Upper lobe of right lung (tissue), 1 donor: ENCODE results near the gene KNL1. TPM values are rescaled to one million over a fixed set of nuclear protein-coding genes. Genes with fewer than 3 reads are reported as not detected.

ENCODE experiments used
- ATAC-seq: fragments of 200-7000 bp; cut with Tn5 transposase; one replicate; pipeline ENCODE4 v1.9.1; 2020; ENCODE audit warnings: mild to moderate bottlenecking, moderate library complexity
- DNase-seq: peaks from one replicate; pipeline ENCODE4 v3.0.0-alpha.2; 2020
- H3K27ac ChIP-seq: fragments of 200-600 bp; one replicate; pipeline ENCODE4 v1.8.0; 2022
- H3K27me3 ChIP-seq: fragments of 200-600 bp; one replicate; pipeline ENCODE4 v1.8.0; 2022; ENCODE audit warnings: mild to moderate bottlenecking
- H3K36me3 ChIP-seq: fragments of 200-600 bp; one replicate; pipeline ENCODE4 v1.8.0; 2022
- H3K4me1 ChIP-seq: fragments of 200-600 bp; one replicate; pipeline ENCODE4 v1.8.0; 2022
- H3K4me3 ChIP-seq: fragments of 200-600 bp; one replicate; pipeline ENCODE4 v1.8.0; 2022; ENCODE audit warnings: mild to moderate bottlenecking
- H3K9me3 ChIP-seq: fragments of 200-600 bp; one replicate; pipeline ENCODE4 v1.8.0; 2022
- intact Hi-C: fragments of 100-400 bp; cut with DNase I; formaldehyde crosslinking; loops from one replicate; pipeline ENCODE4 v1.11.0; 2022
- total RNA-seq: library from RNA; stranded (reverse); fragmentation: NEBNext Ultra II Directional; extraction: Animal tissue kit (Norgen Biotek cat#: 25700); gene quantifications from one replicate; pipeline ENCODE4 v1.2.1, GENCODE V29; 2021
- TF ChIP-seq, protein P1 (sequence below): fragments of 200-600 bp; IDR thresholded peaks from one replicate; pipeline ENCODE4 v1.8.0; 2022; ENCODE audit warnings: antibody characterized with exemption
- donor health status: DM: no; HTN: yes; CAD: no; lungs with severe emphysema.

The KNL1 gene
- total RNA-seq, 1 donor from 2014 or later: 0.61 TPM

DNA sequence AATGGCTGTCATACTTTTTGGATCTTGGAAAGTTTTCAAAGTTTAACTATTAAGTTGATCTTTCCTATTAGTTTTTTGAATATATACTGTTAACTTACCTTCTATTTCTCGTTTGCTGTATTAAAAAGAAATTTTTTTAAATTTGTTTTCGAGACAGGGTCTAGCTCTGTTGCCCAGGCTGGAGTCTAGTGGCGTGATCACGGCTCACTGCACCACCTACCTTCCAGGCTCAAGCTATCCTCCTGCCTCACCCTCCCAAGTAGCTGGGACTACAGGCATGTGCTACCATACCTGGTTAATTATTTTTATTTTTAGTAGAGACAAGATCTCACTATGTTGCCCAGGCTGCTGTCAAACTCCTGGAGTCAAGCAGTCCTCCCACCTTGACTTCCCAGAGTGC lies 4.6 kb downstream of the KNL1 start:
- Histone ChIP-seq H3K36me3 (no peaks in the 10 kb centered on the region), H3K4me3 (no peak overlapping the region), H3K9me3 (no peaks in the 10 kb centered on the region), H3K4me1 (no peaks in the 10 kb centered on the region), H3K27me3 (no peaks in the 10 kb centered on the region), H3K27ac (no peak overlapping the region)
- no peak for DNase-seq
- no peak for ATAC-seq
- intact Hi-C loops: no loop called here
- TF ChIP-seq, protein P1, sequence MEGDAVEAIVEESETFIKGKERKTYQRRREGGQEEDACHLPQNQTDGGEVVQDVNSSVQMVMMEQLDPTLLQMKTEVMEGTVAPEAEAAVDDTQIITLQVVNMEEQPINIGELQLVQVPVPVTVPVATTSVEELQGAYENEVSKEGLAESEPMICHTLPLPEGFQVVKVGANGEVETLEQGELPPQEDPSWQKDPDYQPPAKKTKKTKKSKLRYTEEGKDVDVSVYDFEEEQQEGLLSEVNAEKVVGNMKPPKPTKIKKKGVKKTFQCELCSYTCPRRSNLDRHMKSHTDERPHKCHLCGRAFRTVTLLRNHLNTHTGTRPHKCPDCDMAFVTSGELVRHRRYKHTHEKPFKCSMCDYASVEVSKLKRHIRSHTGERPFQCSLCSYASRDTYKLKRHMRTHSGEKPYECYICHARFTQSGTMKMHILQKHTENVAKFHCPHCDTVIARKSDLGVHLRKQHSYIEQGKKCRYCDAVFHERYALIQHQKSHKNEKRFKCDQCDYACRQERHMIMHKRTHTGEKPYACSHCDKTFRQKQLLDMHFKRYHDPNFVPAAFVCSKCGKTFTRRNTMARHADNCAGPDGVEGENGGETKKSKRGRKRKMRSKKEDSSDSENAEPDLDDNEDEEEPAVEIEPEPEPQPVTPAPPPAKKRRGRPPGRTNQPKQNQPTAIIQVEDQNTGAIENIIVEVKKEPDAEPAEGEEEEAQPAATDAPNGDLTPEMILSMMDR: no peak

DNA sequence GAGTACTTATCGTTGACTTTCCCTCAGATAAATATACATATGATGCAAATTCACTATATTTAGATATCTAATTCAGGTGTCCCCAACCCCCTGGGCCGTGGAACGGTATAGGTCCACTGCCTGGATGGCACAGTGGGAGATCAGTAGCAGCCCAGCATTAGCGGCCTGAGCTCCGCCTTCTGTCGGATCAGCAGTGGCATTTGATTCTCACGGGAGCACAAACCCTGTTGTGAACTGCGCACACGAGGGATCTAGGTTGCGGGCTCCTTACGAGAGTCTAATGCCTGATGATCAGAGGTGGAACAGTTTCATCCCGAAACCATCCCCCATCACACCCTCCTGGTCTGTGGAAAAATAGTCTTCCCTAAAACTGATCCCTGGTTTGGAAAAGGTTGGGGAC lies 6.9 kb downstream of the KNL1 start:
- no peaks in the 10 kb centered on the region for H3K36me3 ChIP-seq
- H3K27ac ChIP-seq: no peak overlapping the region
- intact Hi-C loops: no loop called here
- no peaks in the 10 kb centered on the region for H3K27me3 ChIP-seq
- H3K9me3 ChIP-seq: no peaks in the 10 kb centered on the region
- no peak for ATAC-seq
- H3K4me1 ChIP-seq: no peaks in the 10 kb centered on the region
- DNase-seq: no peak
- TF ChIP-seq, protein P1: no peak
- no peak overlapping the region for H3K4me3 ChIP-seq

DNA sequence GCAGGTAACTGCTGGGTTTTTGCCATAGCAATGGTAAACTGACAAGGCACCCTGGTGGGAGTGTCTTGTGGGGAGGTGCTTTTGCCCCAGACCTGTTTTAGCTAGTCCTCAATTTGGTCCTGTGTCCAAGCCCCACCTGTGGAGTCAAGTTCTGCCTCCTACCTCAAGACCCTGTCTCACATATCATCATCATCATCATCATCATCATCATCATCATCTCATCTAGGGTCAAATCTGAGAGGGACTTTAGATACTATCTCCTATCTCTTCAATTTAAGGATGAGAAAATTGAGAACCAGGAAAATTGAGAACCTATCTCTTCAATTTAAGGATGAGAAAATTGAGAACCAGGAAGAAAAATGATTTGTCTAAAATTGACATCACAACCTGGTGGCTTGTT lies 9.9 kb downstream of the KNL1 start:
- no peak overlapping the region for H3K4me3 ChIP-seq
- ATAC-seq (no peak), DNase-seq (no peak)
- TF ChIP-seq, protein P1: no peak
- no peak overlapping the region for H3K27ac ChIP-seq
- H3K9me3 ChIP-seq: no peaks in the 10 kb centered on the region
- H3K27me3 ChIP-seq: no peaks in the 10 kb centered on the region
- no peaks in the 10 kb centered on the region for H3K4me1 ChIP-seq
- intact Hi-C loops: no loop called here
- no peaks in the 10 kb centered on the region for H3K36me3 ChIP-seq

DNA sequence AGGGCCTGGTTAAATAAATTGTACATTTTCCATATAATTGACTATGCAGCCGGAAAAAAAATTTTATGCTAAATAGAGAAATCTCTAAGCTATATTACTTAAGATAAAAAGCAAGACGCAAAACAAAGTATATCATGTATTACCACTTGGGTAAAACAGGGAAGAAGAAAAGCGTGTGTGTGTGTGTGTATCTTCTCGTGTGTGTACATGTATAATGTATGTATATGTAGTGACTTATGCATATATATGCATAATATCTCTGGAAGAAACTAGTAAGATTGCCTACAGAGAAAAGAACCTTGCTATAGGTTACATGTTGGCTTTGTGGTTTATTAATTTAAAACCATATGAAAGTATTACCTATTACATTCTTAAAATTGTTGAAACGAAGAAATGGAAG lies 19.0 kb downstream of the KNL1 start:
- intact Hi-C loops: no loop called here
- H3K27ac ChIP-seq: no peak overlapping the region
- no peaks in the 10 kb centered on the region for H3K36me3 ChIP-seq
- no peak for DNase-seq
- H3K9me3 ChIP-seq: no peaks in the 10 kb centered on the region
- no peaks in the 10 kb centered on the region for H3K27me3 ChIP-seq
- TF ChIP-seq, protein P1: no peak
- ATAC-seq: no peak
- H3K4me1 ChIP-seq: no peaks in the 10 kb centered on the region
- no peak overlapping the region for H3K4me3 ChIP-seq

DNA sequence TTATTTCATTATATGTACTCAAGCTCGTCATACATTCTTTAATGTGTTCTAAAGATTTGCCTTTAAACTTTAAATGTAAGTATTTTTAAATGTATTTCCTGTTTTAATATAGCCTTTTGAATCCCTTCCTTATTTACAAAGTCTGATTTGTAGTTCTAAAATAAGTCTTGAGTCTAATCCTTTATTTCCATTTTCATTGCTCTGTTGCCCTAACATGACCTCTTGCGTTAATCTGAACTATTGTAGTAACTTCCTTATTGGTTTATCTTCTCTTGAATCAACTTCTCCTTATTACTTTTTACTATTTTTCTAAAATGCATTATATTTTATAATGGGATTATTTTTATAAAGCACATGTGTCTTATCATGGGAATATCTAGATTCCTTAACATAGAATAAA lies 24.0 kb downstream of the KNL1 start:
- Histone ChIP-seq H3K4me3 (no peak overlapping the region), H3K36me3 (no peaks in the 10 kb centered on the region), H3K27ac (no peak overlapping the region), H3K27me3 (no peaks in the 10 kb centered on the region), H3K4me1 (no peaks in the 10 kb centered on the region), H3K9me3 (no peaks in the 10 kb centered on the region)
- no peak for ATAC-seq
- DNase-seq: no peak
- TF ChIP-seq, protein P1: no peak
- intact Hi-C loops: no loop called here

DNA sequence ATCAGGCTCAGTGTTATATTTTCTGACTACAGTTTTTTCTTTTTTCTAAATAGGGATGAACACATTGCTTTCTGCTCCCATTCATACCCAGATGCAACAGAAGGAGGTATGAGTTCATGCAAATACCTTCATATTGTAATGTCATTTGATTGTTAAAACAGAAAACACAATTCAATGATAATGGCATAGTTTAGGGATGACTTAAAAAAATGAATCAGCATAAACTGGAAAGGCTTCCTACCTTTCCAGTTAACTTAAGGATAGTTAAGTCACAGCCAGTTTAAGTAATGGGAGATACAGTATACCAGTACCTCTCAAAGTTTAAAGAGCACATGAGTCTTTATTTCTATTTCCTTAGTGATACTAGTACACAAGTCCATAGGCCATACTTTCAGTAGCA lies 24.9 kb downstream of the KNL1 start:
- Histone ChIP-seq H3K36me3 (no peaks in the 10 kb centered on the region), H3K9me3 (no peaks in the 10 kb centered on the region), H3K4me3 (no peak overlapping the region), H3K27me3 (no peaks in the 10 kb centered on the region), H3K27ac (no peak overlapping the region), H3K4me1 (no peaks in the 10 kb centered on the region)
- intact Hi-C loops: no loop called here
- no peak for ATAC-seq
- DNase-seq: no peak
- TF ChIP-seq, protein P1: no peak
